Measurements from ENCODE around the gene ZDHHC7. TPM values are rescaled to one million over a fixed set of nuclear protein-coding genes. Genes with fewer than 3 reads are reported as not detected.
A peak's percentile ranks its signal among the peaks of the same experiment; 100 is the strongest.

The ZDHHC7 gene
- total and polyA plus RNA-seq, 9 of the 15 experiments (the other 6 are each of a cell fraction or from before 2014, with no cell fraction given): 1.7 to 49.7 (median 37.4) TPM

- TF ChIP-seq NELFE (IDR thresholded peaks at IDR 0.05; ENCODE audit: insufficient read depth, insufficient read length): no peak
- no peak; the same call in 1 of the 2 replicates for TF ChIP-seq DMBX1 (CRISPR knock-in tag; IDR thresholded peaks at IDR 0.05; ENCODE audit: borderline replicate concordance)
- no peak for TF ChIP-seq NCOA4 (IDR thresholded peaks at IDR 0.05; ENCODE audit: partially characterized antibody)
- TF ChIP-seq ZNF785 (CRISPR knock-in tag; IDR thresholded peaks at IDR 0.05): no peak
- TF ChIP-seq PHB (CRISPR knock-in tag; IDR thresholded peaks at IDR 0.05): no peak
- no peak for TF ChIP-seq MYBL2 (IDR thresholded peaks at IDR 0.05; ENCODE audit: low read depth)
- TF ChIP-seq MYBL2 (CRISPR knock-in tag; IDR thresholded peaks at IDR 0.05; ENCODE audit: borderline replicate concordance): no peak
- peak; percentile 65; the same call in 1 of the 2 replicates for TF ChIP-seq KLF1 (tag; IDR thresholded peaks at IDR 0.05)
- TF ChIP-seq ZC3H4 (CRISPR knock-in tag; IDR thresholded peaks at IDR 0.05; ENCODE audit: borderline replicate concordance): no peak; the same call in 1 of the 2 replicates
- TF ChIP-seq NFE2L1 (tag; IDR thresholded peaks at IDR 0.05; ENCODE audit: borderline replicate concordance, low read depth): no peak
- peak; percentile 64 for TF ChIP-seq ZNF395 (CRISPR knock-in tag; IDR thresholded peaks at IDR 0.05)
- TF ChIP-seq XRCC4 (IDR thresholded peaks at IDR 0.05; ENCODE audit: extremely low read depth, insufficient read depth, insufficient read length): no peak
- TF ChIP-seq, protein P1, sequence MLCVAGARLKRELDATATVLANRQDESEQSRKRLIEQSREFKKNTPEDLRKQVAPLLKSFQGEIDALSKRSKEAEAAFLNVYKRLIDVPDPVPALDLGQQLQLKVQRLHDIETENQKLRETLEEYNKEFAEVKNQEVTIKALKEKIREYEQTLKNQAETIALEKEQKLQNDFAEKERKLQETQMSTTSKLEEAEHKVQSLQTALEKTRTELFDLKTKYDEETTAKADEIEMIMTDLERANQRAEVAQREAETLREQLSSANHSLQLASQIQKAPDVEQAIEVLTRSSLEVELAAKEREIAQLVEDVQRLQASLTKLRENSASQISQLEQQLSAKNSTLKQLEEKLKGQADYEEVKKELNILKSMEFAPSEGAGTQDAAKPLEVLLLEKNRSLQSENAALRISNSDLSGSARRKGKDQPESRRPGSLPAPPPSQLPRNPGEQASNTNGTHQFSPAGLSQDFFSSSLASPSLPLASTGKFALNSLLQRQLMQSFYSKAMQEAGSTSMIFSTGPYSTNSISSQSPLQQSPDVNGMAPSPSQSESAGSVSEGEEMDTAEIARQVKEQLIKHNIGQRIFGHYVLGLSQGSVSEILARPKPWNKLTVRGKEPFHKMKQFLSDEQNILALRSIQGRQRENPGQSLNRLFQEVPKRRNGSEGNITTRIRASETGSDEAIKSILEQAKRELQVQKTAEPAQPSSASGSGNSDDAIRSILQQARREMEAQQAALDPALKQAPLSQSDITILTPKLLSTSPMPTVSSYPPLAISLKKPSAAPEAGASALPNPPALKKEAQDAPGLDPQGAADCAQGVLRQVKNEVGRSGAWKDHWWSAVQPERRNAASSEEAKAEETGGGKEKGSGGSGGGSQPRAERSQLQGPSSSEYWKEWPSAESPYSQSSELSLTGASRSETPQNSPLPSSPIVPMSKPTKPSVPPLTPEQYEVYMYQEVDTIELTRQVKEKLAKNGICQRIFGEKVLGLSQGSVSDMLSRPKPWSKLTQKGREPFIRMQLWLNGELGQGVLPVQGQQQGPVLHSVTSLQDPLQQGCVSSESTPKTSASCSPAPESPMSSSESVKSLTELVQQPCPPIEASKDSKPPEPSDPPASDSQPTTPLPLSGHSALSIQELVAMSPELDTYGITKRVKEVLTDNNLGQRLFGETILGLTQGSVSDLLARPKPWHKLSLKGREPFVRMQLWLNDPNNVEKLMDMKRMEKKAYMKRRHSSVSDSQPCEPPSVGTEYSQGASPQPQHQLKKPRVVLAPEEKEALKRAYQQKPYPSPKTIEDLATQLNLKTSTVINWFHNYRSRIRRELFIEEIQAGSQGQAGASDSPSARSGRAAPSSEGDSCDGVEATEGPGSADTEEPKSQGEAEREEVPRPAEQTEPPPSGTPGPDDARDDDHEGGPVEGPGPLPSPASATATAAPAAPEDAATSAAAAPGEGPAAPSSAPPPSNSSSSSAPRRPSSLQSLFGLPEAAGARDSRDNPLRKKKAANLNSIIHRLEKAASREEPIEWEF (CRISPR knock-in tag; IDR thresholded peaks at IDR 0.05): no peak
- no peak for TF ChIP-seq PATZ1 (CRISPR knock-in tag; IDR thresholded peaks at IDR 0.05; ENCODE audit: borderline replicate concordance)
- TF ChIP-seq, protein P2, sequence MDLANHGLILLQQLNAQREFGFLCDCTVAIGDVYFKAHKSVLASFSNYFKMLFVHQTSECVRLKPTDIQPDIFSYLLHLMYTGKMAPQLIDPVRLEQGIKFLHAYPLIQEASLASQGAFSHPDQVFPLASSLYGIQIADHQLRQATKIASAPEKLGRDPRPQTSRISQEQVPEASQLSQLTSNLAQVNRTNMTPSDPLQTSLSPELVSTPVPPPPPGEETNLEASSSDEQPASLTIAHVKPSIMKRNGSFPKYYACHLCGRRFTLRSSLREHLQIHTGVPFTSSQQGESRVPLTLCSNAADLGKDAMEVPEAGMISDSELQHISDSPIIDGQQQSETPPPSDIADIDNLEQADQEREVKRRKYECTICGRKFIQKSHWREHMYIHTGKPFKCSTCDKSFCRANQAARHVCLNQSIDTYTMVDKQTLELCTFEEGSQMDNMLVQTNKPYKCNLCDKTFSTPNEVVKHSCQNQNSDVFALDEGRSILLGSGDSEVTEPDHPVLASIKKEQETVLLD (IDR thresholded peaks at IDR 0.05): no peak
These were observed at the start of gene ZDHHC7 (continued) for GRCh38 chr16:85010931-85011845.

Measured in K562 (cell line).